ENCODE data around the gene ZCCHC7. TPM values are rescaled to one million over a fixed set of nuclear protein-coding genes. Genes with fewer than 3 reads are reported as not detected.

Gene ZCCHC7
- total RNA-seq, 1 donor from 2014 or later, result 25.1 TPM

DNA sequence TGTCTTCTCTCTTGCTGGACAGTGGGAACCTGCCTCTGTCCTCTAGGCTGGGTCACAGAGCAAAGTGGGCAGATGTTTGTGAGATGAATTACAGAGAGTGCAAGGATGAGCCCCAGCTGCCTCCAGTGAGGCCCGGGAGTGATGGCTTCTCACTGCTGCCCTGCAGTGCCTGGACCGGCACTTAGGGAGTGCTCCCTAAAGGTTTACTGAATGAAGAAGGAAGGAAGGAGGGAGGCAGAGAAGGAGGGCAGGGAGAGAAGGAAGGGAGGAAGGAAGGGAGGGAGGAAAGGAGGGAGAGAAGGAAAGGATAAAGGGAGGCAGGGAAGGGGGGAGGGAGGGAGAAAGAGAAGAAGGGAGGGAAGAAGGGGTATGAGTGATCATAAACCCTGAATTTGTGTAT lies 259.5 kb downstream of the ZCCHC7 start:
- Histone ChIP-seq H3K4me1 (no peaks in the 10 kb centered on the region), H3K27me3 (no peaks in the 10 kb centered on the region), H3K9me3 (no peaks in the 10 kb centered on the region), H3K36me3 (no peaks in the 10 kb centered on the region), H3K27ac (no peak overlapping the region), H3K4me3 (no peak overlapping the region)
- TF ChIP-seq, protein P1, sequence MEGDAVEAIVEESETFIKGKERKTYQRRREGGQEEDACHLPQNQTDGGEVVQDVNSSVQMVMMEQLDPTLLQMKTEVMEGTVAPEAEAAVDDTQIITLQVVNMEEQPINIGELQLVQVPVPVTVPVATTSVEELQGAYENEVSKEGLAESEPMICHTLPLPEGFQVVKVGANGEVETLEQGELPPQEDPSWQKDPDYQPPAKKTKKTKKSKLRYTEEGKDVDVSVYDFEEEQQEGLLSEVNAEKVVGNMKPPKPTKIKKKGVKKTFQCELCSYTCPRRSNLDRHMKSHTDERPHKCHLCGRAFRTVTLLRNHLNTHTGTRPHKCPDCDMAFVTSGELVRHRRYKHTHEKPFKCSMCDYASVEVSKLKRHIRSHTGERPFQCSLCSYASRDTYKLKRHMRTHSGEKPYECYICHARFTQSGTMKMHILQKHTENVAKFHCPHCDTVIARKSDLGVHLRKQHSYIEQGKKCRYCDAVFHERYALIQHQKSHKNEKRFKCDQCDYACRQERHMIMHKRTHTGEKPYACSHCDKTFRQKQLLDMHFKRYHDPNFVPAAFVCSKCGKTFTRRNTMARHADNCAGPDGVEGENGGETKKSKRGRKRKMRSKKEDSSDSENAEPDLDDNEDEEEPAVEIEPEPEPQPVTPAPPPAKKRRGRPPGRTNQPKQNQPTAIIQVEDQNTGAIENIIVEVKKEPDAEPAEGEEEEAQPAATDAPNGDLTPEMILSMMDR (IDR thresholded peaks at IDR 0.05), result no peak
- no peak for DNase-seq (ENCODE audit: low spot score in 2 of 2)
- intact Hi-C loops (cut with DNase I), result no loop called here

DNA sequence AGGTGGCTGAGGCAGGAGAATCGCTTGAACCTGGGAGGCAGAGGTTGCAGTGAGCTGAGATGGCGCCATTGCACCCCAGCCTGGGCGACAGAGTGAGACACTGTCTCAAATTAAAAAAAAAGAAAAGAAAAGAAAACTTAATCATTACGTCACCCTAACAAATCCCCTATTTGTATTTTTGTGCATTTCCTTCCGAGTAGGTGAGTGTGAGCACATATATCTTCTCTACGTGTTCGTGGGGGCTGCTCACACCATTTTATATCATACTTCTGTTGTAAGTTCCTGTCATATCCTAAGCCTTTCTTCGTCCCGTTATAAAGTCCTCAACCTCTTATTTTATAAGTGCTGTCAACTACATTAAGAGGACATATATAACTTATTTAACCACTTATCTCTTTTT lies 260.2 kb downstream of the ZCCHC7 start:
- Histone ChIP-seq H3K27ac (no peak overlapping the region), H3K9me3 (no peaks in the 10 kb centered on the region), H3K27me3 (no peaks in the 10 kb centered on the region), H3K36me3 (no peaks in the 10 kb centered on the region), H3K4me3 (no peak overlapping the region), H3K4me1 (no peaks in the 10 kb centered on the region)
- no peak for DNase-seq (ENCODE audit: low spot score in 2 of 2)
- intact Hi-C loops (cut with DNase I), result no loop called here
- TF ChIP-seq, protein P1 (IDR thresholded peaks at IDR 0.05), result no peak

DNA sequence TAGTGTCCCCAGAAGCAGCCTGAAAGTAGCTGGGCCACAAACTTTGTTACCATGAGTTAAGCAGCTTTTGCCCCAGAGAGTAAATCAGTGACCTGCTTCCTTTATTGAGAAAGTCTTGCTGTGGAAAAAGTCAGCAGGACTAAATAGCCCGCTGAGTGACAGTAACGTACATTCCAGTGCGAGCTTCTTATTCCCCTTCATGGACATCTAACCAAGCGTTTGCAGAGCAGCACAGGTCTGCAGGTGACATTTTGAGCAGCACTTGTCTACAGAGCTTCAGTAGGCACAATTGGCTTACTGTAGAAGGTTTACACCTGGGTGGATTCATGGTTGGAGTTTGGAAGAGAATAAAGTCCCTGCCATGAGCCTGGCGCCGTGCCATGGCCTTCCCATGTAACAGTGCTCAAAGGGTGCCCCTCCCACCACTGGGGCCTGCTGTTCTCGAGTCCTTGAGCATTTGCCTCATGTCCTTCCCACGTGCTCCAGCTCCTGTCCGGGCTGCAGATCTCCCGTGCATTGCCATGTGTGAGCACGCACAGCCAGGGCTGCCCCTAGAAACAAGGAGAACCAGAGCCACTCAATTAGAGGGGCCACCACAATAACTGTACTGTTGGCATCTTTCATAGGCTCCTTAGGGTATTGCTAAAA lies 260.8 kb downstream of the ZCCHC7 start:
- Histone ChIP-seq H3K27ac (no peak overlapping the region), H3K4me1 (no peaks in the 10 kb centered on the region), H3K9me3 (no peaks in the 10 kb centered on the region), H3K27me3 (no peaks in the 10 kb centered on the region), H3K4me3 (no peak overlapping the region), H3K36me3 (no peaks in the 10 kb centered on the region)
- TF ChIP-seq, protein P1 (IDR thresholded peaks at IDR 0.05), result no peak
- intact Hi-C loops (cut with DNase I), result no loop called here
- DNase-seq (ENCODE audit: low spot score in 2 of 2), result no peak

DNA sequence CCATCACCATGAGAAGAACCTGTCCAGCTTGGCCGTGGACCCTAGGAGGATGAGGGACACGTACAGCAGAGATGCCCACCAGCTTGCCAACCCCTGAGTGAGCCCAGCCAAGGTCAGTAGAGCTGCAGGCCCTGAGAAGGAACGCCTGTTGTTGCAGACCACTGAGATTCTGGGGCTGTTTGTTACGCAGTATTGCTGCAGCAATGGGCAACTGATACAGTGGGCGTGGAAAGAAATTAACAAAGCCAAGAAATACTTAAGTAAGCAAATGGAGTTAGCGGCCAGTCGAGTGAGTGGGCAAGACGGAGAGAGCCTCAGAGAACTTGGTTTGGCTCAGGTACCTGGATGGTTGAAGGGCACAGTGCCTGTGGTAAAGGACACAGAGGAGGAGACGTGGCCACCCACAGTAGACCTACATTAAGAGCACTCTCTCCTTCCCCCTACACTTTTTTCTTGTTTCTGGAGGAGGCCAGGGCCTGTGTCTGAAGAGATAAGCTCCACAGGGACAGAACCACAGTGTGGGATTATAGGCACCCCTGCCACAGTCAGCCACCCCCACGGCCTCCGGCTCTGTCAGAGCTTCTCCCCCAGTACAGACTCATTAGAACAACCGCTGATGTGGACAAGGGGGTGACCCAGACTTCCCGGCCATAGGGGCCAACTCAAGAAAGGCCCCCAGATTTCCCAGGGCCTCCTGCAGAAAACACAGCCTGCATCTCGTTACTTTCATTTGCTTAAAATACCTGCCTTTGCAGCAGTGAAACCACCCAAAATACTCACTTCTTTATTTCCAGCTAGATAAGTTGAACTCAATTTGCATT lies 262.0 kb downstream of the ZCCHC7 start:
- Histone ChIP-seq H3K4me3 (no peak overlapping the region), H3K4me1 (no peaks in the 10 kb centered on the region), H3K9me3 (no peaks in the 10 kb centered on the region), H3K27ac (no peak overlapping the region), H3K36me3 (no peaks in the 10 kb centered on the region), H3K27me3 (no peaks in the 10 kb centered on the region)
- no peak for DNase-seq (ENCODE audit: low spot score in 2 of 2)
- TF ChIP-seq, protein P1 (IDR thresholded peaks at IDR 0.05), result no peak
- intact Hi-C loops (cut with DNase I), result no loop called here

DNA sequence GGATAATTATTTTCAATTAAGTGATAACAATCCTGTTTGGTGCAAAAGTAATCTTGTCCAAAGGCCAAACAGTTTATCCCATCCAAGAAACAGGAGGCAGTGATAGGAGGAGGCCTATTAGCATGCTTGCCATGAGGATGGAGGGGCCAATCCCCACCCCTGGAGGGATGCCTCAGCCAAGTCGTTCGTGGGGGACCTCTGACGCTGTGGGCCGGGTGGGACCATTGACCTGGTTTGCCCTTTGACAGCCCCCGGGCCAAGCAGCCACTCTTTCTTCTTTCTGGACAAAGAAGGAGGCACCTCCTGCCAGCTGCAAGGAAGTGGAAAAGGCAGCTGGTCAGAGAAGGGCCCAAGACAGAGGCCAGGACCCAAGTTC lies 262.6 kb downstream of the ZCCHC7 start:
- H3K27me3 ChIP-seq, result no peaks in the 10 kb centered on the region
- no peak overlapping the region for H3K4me3 ChIP-seq
- H3K9me3 ChIP-seq, result no peaks in the 10 kb centered on the region
- no peak for DNase-seq (ENCODE audit: low spot score in 2 of 2)
- TF ChIP-seq, protein P1 (IDR thresholded peaks at IDR 0.05), result no peak
- intact Hi-C loops (cut with DNase I), result no loop called here
- no peak overlapping the region for H3K27ac ChIP-seq
- H3K36me3 ChIP-seq, result no peaks in the 10 kb centered on the region
- no peaks in the 10 kb centered on the region for H3K4me1 ChIP-seq
